Ishikawa (cell line): ENCODE results near the gene NPAS4.

ENCODE experiments used
- CEBPB ChIP-seq: IDR thresholded peaks from 2 replicates; pipeline ENCODE4 v1.6.1; 2012
- CREB1 ChIP-seq: IDR thresholded peaks from 2 replicates; pipeline ENCODE4 v1.6.1; 2012; ENCODE audit warnings: low read depth
- EGR1 ChIP-seq: IDR thresholded peaks from 2 replicates; pipeline ENCODE4 v1.6.1; 2012
- EP300 ChIP-seq: IDR thresholded peaks from 2 replicates; pipeline ENCODE4 v1.6.1; 2012; ENCODE audit warnings: borderline replicate concordance
- FOXM1 ChIP-seq: IDR thresholded peaks from 2 replicates; pipeline ENCODE4 v1.6.1; 2012; ENCODE audit warnings: low read depth, borderline replicate concordance
- MAX ChIP-seq: IDR thresholded peaks from 2 replicates; pipeline ENCODE4 v1.6.1; 2012
- NFIC ChIP-seq: IDR thresholded peaks from 2 replicates; pipeline ENCODE4 v1.6.1; 2012
- RAD21 ChIP-seq: IDR thresholded peaks from 2 replicates; pipeline ENCODE4 v1.6.1; 2012; ENCODE audit warnings: low read depth
- REST ChIP-seq: IDR thresholded peaks from 2 replicates; pipeline ENCODE4 v1.6.1; 2012; ENCODE audit warnings: low read depth, mild to moderate bottlenecking
- TAF1 ChIP-seq: IDR thresholded peaks from 2 replicates; pipeline ENCODE4 v1.6.1; 2012; ENCODE audit warnings: low read depth, mild to moderate bottlenecking
- TCF12 ChIP-seq: IDR thresholded peaks from 2 replicates; pipeline ENCODE4 v1.6.1; 2012; ENCODE audit warnings: low read depth
- TEAD4 ChIP-seq: IDR thresholded peaks from 2 replicates; pipeline ENCODE4 v1.6.1; 2012
- YY1 ChIP-seq: IDR thresholded peaks from 2 replicates; pipeline ENCODE4 v1.6.1; 2012; ENCODE audit warnings: low read depth
- ZBTB7A ChIP-seq: IDR thresholded peaks from 2 replicates; pipeline ENCODE4 v1.6.1; 2012; ENCODE audit warnings: low read depth

GRCh38 chr11:66462010-66462409, 41.2 kb downstream of the NPAS4 start:
- TF ChIP-seq RAD21 (no peak), TAF1 (no peak), MAX (no peak), YY1 (no peak), EP300 (no peak), CEBPB (no peak), CREB1 (no peak), NFIC (no peak), TEAD4 (no peak), REST (no peak), EGR1 (no peak), FOXM1 (no peak), ZBTB7A (no peak), TCF12 (no peak)
